ENCODE measurements around the gene CDH23.

The CDH23 gene

GRCh38 chr10:71549766-71550533, 153.2 kb downstream of the CDH23 start:
- Histone ChIP-seq H3K4me1 (ENCODE audit: insufficient read depth, poor library complexity, severe bottlenecking) (no peaks in the 10 kb centered on the region), H3K4me3 (ENCODE audit: severe bottlenecking) (no peak overlapping the region), H3K9me3 (ENCODE audit: severe bottlenecking) (no peaks in the 10 kb centered on the region), H3K36me3 (ENCODE audit: low read depth) (no peaks in the 10 kb centered on the region), H3K27ac (ENCODE audit: poor library complexity, severe bottlenecking) (no peak overlapping the region), H3K27me3 (ENCODE audit: insufficient read depth, poor library complexity, severe bottlenecking) (no peaks in the 10 kb centered on the region)
- ATAC-seq (ENCODE audit: low read depth) (no peak), DNase-seq (ENCODE audit: low spot score) (no peak)
- TF ChIP-seq CTCF (IDR thresholded peaks at IDR 0.05; ENCODE audit: poor library complexity, severe bottlenecking), result no peak

GRCh38 chr10:71550628-71551027, 153.9 kb downstream of the CDH23 start:
- no peak for DNase-seq (ENCODE audit: low spot score)
- Histone ChIP-seq H3K36me3 (ENCODE audit: low read depth) (no peaks in the 10 kb centered on the region), H3K4me3 (ENCODE audit: severe bottlenecking) (no peak overlapping the region), H3K4me1 (ENCODE audit: insufficient read depth, poor library complexity, severe bottlenecking) (no peaks in the 10 kb centered on the region), H3K27me3 (ENCODE audit: insufficient read depth, poor library complexity, severe bottlenecking) (no peaks in the 10 kb centered on the region), H3K9me3 (ENCODE audit: severe bottlenecking) (no peaks in the 10 kb centered on the region), H3K27ac (ENCODE audit: poor library complexity, severe bottlenecking) (no peak overlapping the region)
- no peak for TF ChIP-seq CTCF (IDR thresholded peaks at IDR 0.05; ENCODE audit: poor library complexity, severe bottlenecking)
- no peak for ATAC-seq (ENCODE audit: low read depth)

- H3K4me1 ChIP-seq (ENCODE audit: insufficient read depth, poor library complexity, severe bottlenecking), result no peaks in the 10 kb centered on the region
- no peak overlapping the region for H3K27ac ChIP-seq (ENCODE audit: poor library complexity, severe bottlenecking)
- TF ChIP-seq CTCF (IDR thresholded peaks at IDR 0.05; ENCODE audit: poor library complexity, severe bottlenecking), result no peak
- ATAC-seq (ENCODE audit: low read depth), result no peak
- DNase-seq (ENCODE audit: low spot score), result no peak
- H3K4me3 ChIP-seq (ENCODE audit: severe bottlenecking), result no peak overlapping the region
- no peaks in the 10 kb centered on the region for H3K36me3 ChIP-seq (ENCODE audit: low read depth)
- H3K9me3 ChIP-seq (ENCODE audit: severe bottlenecking), result no peaks in the 10 kb centered on the region
- no peaks in the 10 kb centered on the region for H3K27me3 ChIP-seq (ENCODE audit: insufficient read depth, poor library complexity, severe bottlenecking)
Observed at GRCh38 chr10:71551970-71552369, 155.2 kb downstream of the CDH23 start.

GRCh38 chr10:71553432-71553831, 156.7 kb downstream of the CDH23 start:
- Histone ChIP-seq H3K4me1 (ENCODE audit: insufficient read depth, poor library complexity, severe bottlenecking) (no peaks in the 10 kb centered on the region), H3K36me3 (ENCODE audit: low read depth) (no peaks in the 10 kb centered on the region), H3K4me3 (ENCODE audit: severe bottlenecking) (no peak overlapping the region), H3K27ac (ENCODE audit: poor library complexity, severe bottlenecking) (no peak overlapping the region), H3K27me3 (ENCODE audit: insufficient read depth, poor library complexity, severe bottlenecking) (no peaks in the 10 kb centered on the region), H3K9me3 (ENCODE audit: severe bottlenecking) (no peaks in the 10 kb centered on the region)
- DNase-seq (ENCODE audit: low spot score) (no peak), ATAC-seq (ENCODE audit: low read depth) (no peak)
- TF ChIP-seq CTCF (IDR thresholded peaks at IDR 0.05; ENCODE audit: poor library complexity, severe bottlenecking), result no peak

- ATAC-seq (ENCODE audit: low read depth) (no peak), DNase-seq (ENCODE audit: low spot score) (no peak)
- TF ChIP-seq CTCF (IDR thresholded peaks at IDR 0.05; ENCODE audit: poor library complexity, severe bottlenecking), result no peak
- no peak overlapping the region for H3K27ac ChIP-seq (ENCODE audit: poor library complexity, severe bottlenecking)
- no peak overlapping the region for H3K4me3 ChIP-seq (ENCODE audit: severe bottlenecking)
- no peaks in the 10 kb centered on the region for H3K27me3 ChIP-seq (ENCODE audit: insufficient read depth, poor library complexity, severe bottlenecking)
- H3K4me1 ChIP-seq (ENCODE audit: insufficient read depth, poor library complexity, severe bottlenecking), result no peaks in the 10 kb centered on the region
- H3K9me3 ChIP-seq (ENCODE audit: severe bottlenecking), result no peaks in the 10 kb centered on the region
- no peaks in the 10 kb centered on the region for H3K36me3 ChIP-seq (ENCODE audit: low read depth)
Observed at GRCh38 chr10:71554671-71555070, 158.0 kb downstream of the CDH23 start.
